Measurements from ENCODE around the gene PRPH2.

Gene PRPH2

GRCh38 chr6:42693725-42694323 is 28.6 kb downstream of the PRPH2 start:
- Histone ChIP-seq H2AFZ (ENCODE audit: low read depth, low read length, severe bottlenecking) (no peak overlapping the region), H3K4me2 (ENCODE audit: low read depth, low read length, poor library complexity, severe bottlenecking) (no peak overlapping the region), H3F3A (ENCODE audit: insufficient read depth) (no peaks in the 10 kb centered on the region; the same call in 1 of the 2 replicates), H3K79me2 (ENCODE audit: insufficient read depth, low read length) (no peaks in the 10 kb centered on the region), H3K27ac (ENCODE audit: low read depth, low read length) (no peak overlapping the region), H3K9ac (ENCODE audit: low read length) (no peak overlapping the region), H4K20me1 (ENCODE audit: low read depth, low read length) (no peaks in the 10 kb centered on the region), H3K27me3 (ENCODE audit: low read length) (no peaks in the 10 kb centered on the region), H3K9me3 (ENCODE audit: insufficient read depth, low read length) (no peaks in the 10 kb centered on the region), H3K4me3 (ENCODE audit: insufficient read depth, low read length, poor library complexity, severe bottlenecking) (no peak overlapping the region), H3K9me2 (replicated peaks; ENCODE audit: insufficient read depth, low read length) (no peaks in the 10 kb centered on the region), H3K36me3 (ENCODE audit: low read length) (peaks cover 7% of the 10 kb centered on the region; the same call in 1 of the 2 replicates)
- TF ChIP-seq EZH2phosphoT487 (conservative IDR thresholded peaks at IDR 0.05; ENCODE audit: low read length) (no peak), CTCF (IDR thresholded peaks at IDR 0.05; ENCODE audit: insufficient read depth, low read length, poor library complexity, severe bottlenecking) (no peak)

- no peak overlapping the region for H3K9ac ChIP-seq (ENCODE audit: low read length)
- no peak overlapping the region for H3K27ac ChIP-seq (ENCODE audit: low read depth, low read length)
- no peak overlapping the region for H3K4me2 ChIP-seq (ENCODE audit: low read depth, low read length, poor library complexity, severe bottlenecking)
- H3K9me2 ChIP-seq (replicated peaks; ENCODE audit: insufficient read depth, low read length): no peaks in the 10 kb centered on the region
- H3K9me3 ChIP-seq (ENCODE audit: insufficient read depth, low read length): no peaks in the 10 kb centered on the region
- TF ChIP-seq CTCF (IDR thresholded peaks at IDR 0.05; ENCODE audit: insufficient read depth, low read length, poor library complexity, severe bottlenecking): no peak
- TF ChIP-seq EZH2phosphoT487 (conservative IDR thresholded peaks at IDR 0.05; ENCODE audit: low read length): no peak
- peaks cover 7% of the 10 kb centered on the region; the same call in 1 of the 2 replicates for H3K36me3 ChIP-seq (ENCODE audit: low read length)
- H2AFZ ChIP-seq (ENCODE audit: low read depth, low read length, severe bottlenecking): no peak overlapping the region
- H3K27me3 ChIP-seq (ENCODE audit: low read length): no peaks in the 10 kb centered on the region
- no peaks in the 10 kb centered on the region; the same call in 1 of the 2 replicates for H3F3A ChIP-seq (ENCODE audit: insufficient read depth)
- H3K4me3 ChIP-seq (ENCODE audit: insufficient read depth, low read length, poor library complexity, severe bottlenecking): no peak overlapping the region
- no peaks in the 10 kb centered on the region for H3K79me2 ChIP-seq (ENCODE audit: insufficient read depth, low read length)
- H4K20me1 ChIP-seq (ENCODE audit: low read depth, low read length): no peaks in the 10 kb centered on the region
These were observed 30.1 kb downstream of the PRPH2 start for GRCh38 chr6:42692137-42692911.

- TF ChIP-seq EZH2phosphoT487 (conservative IDR thresholded peaks at IDR 0.05; ENCODE audit: low read length): no peak
- TF ChIP-seq CTCF (IDR thresholded peaks at IDR 0.05; ENCODE audit: insufficient read depth, low read length, poor library complexity, severe bottlenecking): no peak
- H3K27me3 ChIP-seq (ENCODE audit: low read length): no peaks in the 10 kb centered on the region
- no peak overlapping the region for H3K4me2 ChIP-seq (ENCODE audit: low read depth, low read length, poor library complexity, severe bottlenecking)
- no peak overlapping the region for H3K9ac ChIP-seq (ENCODE audit: low read length)
- H3K79me2 ChIP-seq (ENCODE audit: insufficient read depth, low read length): no peaks in the 10 kb centered on the region
- H3K9me2 ChIP-seq (replicated peaks; ENCODE audit: insufficient read depth, low read length): no peaks in the 10 kb centered on the region
- no peaks in the 10 kb centered on the region for H3K9me3 ChIP-seq (ENCODE audit: insufficient read depth, low read length)
- no peak overlapping the region for H3K27ac ChIP-seq (ENCODE audit: low read depth, low read length)
- no peak overlapping the region for H2AFZ ChIP-seq (ENCODE audit: low read depth, low read length, severe bottlenecking)
- H3K4me3 ChIP-seq (ENCODE audit: insufficient read depth, low read length, poor library complexity, severe bottlenecking): no peak overlapping the region
- no peaks in the 10 kb centered on the region; the same call in 1 of the 2 replicates for H3F3A ChIP-seq (ENCODE audit: insufficient read depth)
- H3K36me3 ChIP-seq (ENCODE audit: low read length): peaks cover 8% of the 10 kb centered on the region; the same call in 1 of the 2 replicates
- H4K20me1 ChIP-seq (ENCODE audit: low read depth, low read length): no peaks in the 10 kb centered on the region
These were observed 31.5 kb downstream of the PRPH2 start for GRCh38 chr6:42690872-42691271.

Data from SU-DHL-6 (cell line).